Renal pelvis (tissue), 4 donors: Measurements from ENCODE around the gene EXOC4. TPM values are rescaled to one million over a fixed set of nuclear protein-coding genes. Genes with fewer than 3 reads are reported as not detected.
A peak's percentile ranks its signal among the peaks of the same experiment; 100 is the strongest.

Source experiments
- DNase-seq: peaks from one replicate; pipeline ENCODE4 v3.0.0-alpha.2; 2013
- polyA plus RNA-seq, 3 donors: library from polyadenylated mRNA; unstranded; fragments of 120-200 nt; gene quantifications; one replicate each; pipeline ENCODE4 v1.2.1, GENCODE V29; 2013; ENCODE audit not compliant: insufficient read length in 3 of 3

The EXOC4 gene
- polyA plus RNA-seq, 3 donors: 66.8 to 69.1 (median 67.4) TPM

- no peak for DNase-seq
Measured at GRCh38 chr7:133824132-133824531, 571.3 kb downstream of the EXOC4 start.

DNA sequence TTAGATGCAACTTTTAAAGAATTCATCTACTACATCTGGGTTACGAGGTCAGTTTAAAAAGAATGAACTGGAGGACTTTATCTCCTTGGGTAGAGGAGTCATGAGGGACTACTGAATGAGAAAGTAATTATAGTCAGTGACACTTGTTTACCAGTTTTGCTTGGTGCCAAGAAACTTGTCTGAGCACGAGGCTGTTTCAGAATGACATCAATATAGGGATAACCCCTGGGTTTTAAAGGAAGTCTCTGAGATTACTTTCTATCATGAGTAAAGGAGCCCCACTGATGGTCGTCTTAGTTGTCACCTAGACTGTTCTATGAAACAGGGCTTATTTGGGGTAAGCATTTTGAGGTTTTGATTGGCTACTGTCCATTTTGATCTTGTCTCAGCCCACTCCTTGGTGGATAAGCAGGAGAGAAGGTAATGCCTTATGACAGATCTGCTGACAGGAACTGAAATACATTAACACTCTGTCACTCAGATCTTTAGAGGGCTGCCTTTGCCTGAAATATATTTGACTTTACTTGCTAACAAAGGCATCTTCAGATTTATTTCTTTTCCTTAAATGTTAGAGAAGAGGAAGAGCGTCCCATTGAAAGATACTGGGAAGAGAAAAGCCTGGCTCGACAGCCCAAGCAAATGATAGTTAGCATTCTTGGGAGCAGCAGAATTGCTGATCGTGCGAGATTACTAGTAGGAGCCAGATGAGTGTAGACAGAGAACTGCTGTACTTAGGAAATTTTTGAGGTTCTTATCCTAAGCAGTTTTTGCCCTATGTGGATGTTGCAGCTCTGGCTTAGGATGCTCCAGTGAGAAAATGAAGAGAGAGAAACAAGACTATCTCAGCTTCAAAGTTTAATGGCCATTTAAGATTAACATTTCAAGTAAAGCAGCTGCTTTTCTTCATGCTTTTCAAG lies 575.1 kb downstream of the EXOC4 start:
- no peak for DNase-seq

DNA sequence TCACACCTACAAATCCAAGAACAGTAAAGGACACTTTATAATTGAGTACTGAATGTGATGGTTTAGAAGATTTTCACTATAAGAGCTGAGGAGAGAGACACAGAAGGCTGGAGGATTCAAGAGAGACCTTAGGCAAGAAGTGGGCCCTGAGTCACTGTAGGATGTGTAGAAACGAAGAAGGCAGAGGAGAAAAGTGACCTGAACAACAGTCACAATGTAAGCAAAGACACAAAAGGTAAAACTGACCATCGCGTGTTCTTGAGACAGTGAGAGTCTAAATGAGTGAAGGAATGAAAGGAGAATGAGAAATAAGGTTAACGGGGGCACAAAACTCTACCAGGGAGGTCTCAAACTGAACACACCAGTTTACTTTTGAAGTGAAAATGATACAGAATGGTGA lies 576.0 kb downstream of the EXOC4 start:
- no peak for DNase-seq

DNA sequence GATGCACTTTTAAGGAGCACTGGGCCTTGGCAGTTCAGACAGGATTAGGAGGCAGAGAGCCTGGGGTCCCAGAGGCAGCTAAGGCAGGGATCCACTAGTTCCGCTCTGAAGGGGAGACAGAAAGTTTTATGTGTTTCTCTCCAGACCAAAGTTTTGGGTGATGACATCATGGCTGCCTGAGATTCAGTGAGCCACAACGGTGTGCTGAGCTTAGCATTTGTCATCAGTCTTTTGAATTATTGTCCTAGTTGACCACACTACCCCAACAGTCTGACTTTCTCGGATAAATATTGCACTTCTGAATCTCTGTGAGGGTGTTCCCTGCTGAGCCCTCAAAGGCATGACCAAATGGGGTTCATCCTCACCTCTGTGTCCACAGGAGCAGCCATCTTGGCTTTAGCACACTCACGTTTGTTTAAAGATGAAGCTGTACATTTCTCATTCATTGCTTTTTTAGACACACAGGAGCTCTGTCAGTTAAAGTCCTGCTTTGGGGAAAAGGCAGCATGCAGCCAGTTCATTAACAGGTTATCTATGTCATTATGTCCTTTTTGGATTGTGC lies 576.5 kb downstream of the EXOC4 start:
- peak; percentile 81 for DNase-seq

- DNase-seq: no peak
Measured at GRCh38 chr7:133830081-133830480, 577.2 kb downstream of the EXOC4 start.

- no peak for DNase-seq
Measured at GRCh38 chr7:133836666-133837065, 583.8 kb downstream of the EXOC4 start.

DNA sequence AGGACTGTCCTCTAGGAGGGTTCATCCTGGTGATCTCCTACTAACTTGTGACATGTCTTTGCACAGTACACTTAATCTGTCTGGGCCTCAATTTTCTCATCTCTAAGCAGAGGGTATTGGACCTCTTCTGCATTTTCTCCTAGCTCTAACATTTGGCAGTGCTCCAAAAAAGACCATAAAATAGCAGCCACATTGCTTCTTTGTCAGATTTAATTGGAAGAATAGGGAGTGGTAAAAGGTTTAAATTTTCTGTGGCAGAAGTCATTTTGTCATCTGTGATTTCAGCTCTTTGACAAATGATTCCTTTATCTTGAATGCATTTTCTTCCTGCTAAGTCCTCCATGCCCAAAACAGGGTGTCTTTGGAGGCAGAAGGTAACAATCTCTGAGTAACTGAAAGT lies 584.3 kb downstream of the EXOC4 start:
- no peak for DNase-seq

DNA sequence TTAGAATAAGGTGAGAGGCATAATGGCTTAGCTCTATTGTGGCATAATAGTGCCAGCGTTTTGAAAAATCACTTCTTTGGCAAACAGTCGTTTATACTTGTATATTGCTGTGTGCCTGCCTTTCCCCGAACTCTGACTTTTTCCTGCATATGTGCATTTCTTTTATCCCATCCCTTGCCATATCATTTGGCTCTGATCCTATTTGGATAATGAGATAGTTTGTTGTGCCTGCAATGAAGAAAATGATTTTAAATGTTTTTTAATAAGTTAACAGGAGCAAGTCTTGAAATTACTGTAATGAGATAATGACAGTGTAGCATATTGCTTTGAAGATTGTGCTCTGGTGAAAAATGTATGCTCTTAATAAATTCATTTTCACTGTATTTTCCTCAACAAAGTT lies 586.2 kb downstream of the EXOC4 start:
- DNase-seq: no peak

DNA sequence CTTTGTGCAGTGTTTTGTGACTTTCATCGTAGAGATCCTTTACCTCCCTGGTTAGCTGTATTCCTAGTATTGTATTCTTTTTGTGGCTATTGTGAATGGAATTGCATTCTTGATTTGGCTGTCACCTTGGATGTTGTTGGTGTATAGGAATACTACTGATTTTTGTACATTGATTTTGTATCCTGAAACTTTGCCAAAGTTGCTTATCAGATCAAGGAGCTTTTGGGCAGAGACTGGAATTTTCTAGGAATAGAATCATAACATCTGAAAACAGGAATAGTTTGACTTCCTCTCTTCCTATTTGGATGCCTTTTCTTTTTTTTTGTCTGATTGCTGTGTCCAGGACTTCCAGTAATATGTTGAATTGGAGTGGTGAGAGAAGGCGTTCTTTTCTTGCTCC lies 590.5 kb downstream of the EXOC4 start:
- DNase-seq: no peak

DNA sequence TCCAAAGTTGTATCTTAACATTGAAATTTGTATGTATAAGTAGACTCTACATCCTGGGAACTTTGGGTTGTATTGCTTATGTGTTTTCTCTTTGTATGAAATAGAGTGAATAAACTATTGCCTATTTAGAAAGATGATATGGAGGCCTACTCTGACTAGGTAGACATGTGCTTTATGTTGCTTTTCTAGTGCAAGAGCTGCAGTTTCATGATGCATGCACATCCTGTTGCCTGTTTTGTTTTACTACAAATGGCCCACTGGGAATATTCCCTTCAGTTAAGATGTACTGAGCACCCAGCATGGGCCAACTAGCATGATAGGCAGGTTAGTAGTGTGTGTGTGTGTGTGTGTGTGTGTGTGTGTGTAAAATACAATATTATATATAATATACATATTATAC lies 592.1 kb downstream of the EXOC4 start:
- DNase-seq: no peak

- DNase-seq: no peak
Measured at GRCh38 chr7:133846203-133846945, 593.5 kb downstream of the EXOC4 start.

DNA sequence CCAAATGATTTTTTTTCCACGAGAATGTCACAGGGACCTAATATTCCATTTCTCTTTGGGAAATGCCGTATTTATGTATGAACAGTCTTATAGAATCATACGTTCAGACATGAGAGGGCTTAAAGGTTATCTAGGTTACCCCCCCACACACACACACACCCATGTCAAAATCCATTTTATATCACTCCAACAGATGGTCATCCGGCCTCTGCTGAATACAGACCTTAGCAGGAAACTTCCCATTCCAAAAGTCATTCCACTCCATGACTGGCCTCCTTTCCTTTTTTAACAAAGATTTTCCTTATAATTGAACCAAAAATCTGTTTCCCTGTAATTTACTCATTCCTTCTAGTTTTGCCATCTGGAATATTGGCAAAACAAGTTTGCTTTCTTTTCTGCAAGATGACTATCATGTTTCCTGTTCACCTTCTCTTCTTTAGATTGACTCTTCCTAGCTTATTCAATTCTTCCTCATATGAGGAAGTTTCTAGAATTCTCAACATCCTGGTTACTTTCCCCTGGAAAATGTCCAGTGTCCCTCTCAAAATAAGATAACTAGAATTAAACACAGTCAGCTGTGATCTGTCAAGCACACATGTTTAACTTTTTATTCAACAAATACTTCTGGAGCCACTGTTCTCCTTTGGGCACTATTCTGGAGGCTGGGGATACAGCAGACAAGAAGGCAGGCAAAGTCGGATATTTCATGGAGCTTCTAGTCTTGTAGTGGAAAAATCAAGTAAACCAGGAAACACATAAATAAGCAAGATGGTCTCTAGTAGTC lies 597.8 kb downstream of the EXOC4 start:
- DNase-seq: no peak

- no peak for DNase-seq
Measured at GRCh38 chr7:133851411-133851810, 598.5 kb downstream of the EXOC4 start.

- peak; percentile 34 for DNase-seq
Measured at GRCh38 chr7:133853706-133854276, 600.9 kb downstream of the EXOC4 start.

GRCh38 chr7:133854739-133855138 lies 601.9 kb downstream of the EXOC4 start:
- DNase-seq: peak; percentile 39

DNA sequence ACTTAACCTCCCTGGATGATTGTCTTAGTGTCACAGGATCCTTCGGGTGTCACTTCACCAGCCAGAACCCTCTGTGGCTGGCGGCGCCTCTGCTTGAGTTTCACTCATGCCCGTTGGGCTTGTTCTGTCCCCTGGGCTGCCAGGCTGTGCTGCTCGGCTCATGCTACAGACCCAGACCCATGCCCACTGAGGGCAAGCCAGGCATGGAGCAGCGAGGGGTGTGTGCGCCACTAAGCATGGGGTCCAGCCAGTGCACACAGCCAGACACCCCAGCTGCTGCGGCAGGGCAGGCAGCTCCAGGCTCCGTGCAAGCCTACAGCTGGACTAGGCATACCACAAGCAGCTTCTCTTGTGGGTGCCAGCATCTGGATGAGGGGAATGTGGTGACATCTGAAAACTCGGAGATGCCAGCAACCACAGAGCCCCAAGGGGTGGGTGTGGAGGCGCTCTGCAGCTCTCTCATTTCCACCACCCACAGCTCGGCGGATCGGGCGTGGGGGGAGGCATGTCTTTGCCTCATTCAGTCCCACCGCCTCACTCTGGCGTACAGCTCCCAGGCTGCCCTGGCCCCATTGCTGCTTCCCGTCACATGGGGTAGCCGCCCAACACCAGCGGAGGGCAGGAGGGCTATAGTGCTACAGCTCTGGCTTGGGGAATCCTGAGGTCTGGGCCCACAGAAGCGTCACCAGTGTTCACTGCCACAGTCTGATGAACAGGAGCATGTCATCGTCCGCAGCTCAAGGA lies 604.7 kb downstream of the EXOC4 start:
- no peak for DNase-seq

- DNase-seq: no peak
Measured at GRCh38 chr7:133858311-133858710, 605.4 kb downstream of the EXOC4 start.

DNA sequence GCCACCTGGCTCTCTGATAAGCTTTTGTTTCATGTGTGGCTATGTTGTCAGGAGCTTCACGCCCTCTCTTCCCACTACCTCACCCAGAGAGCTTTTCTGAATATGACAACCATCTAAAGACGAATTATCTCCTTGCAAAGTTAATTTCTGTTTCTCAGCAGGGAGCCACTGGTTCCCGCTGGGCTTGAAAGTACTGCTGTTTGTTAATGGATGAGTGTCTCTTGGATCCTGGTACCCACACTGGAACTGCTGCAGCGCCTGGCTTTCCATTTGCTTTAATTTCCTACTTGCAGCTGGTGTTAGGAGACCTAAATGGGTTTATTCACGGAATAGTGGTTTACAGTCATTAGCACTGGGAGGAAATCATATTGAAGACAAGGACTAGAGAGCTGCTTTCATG lies 606.4 kb downstream of the EXOC4 start:
- no peak for DNase-seq

- no peak for DNase-seq
Measured at GRCh38 chr7:133859871-133860450, 607.1 kb downstream of the EXOC4 start.

DNA sequence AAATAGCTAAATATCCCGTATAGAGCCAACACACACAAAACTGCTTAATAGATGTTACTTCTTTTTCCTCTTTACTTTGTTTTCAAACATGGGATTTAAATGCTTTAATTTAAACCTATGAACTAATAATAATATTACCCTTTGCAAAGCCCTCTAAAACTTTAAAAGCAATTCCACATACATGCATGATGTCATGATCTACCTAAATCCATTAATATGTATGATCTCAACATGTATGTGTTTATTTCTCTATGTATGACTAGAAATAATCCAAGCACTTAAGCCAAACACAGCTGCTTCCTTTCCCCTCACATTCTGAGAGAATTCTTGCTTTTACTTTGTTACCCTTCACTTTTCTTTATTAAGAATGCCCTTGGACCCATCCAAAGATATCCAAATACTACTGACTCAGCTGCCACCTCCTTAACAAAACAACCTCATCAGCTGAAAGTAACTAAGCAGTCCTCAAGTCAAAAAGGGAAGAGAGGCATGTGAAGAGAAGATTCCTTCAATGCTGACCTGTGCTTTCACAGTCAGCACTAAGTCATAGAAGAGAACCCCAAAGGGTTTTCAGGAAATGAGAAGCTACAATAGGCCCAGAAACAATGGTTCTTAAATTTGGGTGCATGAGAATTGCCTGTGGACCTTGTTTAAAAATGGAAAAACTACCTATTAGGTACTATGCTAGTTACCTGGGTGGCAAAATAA lies 607.9 kb downstream of the EXOC4 start:
- no peak for DNase-seq
